HepG2 (cell line): ENCODE results near the gene LAMB4. TPM values are rescaled to one million over a fixed set of nuclear protein-coding genes. Genes with fewer than 3 reads are reported as not detected.

ENCODE experiments used
- ATAC-seq: fragments of 200-7000 bp; cut with Tn5 transposase; 3 replicates; pipeline ENCODE4 v1.9.1; 2020; ENCODE audit warnings: mild to moderate bottlenecking, moderate library complexity
- BruUV-seq: library from RNA; stranded (reverse); fragments of 400-500 nt; replicated peaks from 2 replicates; lab custom pipeline; 2021; lab: Mats Ljungman, UMichigan
- CTCF ChIA-PET: fragments of 300-600 bp; formaldehyde crosslinking; extraction: SDS; loops from one replicate; lab custom pipeline; 2021; ENCODE audit warnings: low total read pairs, inconsistent platforms, low intra/inter-chr PET ratio; lab: Yijun Ruan, JAX
- POLR2A ChIA-PET: fragments of 350-600 bp; sonication (Branson Sonifier 250); formaldehyde crosslinking; loops from one replicate; lab custom pipeline; 2020; ENCODE audit warnings: antibody characterized with exemption, inconsistent platforms; lab: Yijun Ruan, JAX
- DNase-seq: peaks from one replicate; pipeline ENCODE4 v3.0.0-alpha.2; 2015; ENCODE audit warnings: low spot score
- FAIRE-seq: peaks from 3 replicates; lab custom pipeline; 2011; peaks lifted over from hg19 to GRCh38; lab: Jason Lieb, UNC
- H2AFZ ChIP-seq: one replicate; pipeline ENCODE4 v1.6.1; 2011; ENCODE audit warnings: low read length, inconsistent platforms
- H3K27ac ChIP-seq: fragments of 300-600 bp; 3 replicates; pipeline ENCODE4 v1.8.0; 2011; ENCODE audit warnings: mixed run types, mild to moderate bottlenecking, mixed read lengths, low read length, inconsistent platforms; ENCODE audit not compliant: insufficient read depth; ENCODE audit errors: extremely low read length
- H3K27me3 ChIP-seq, 2 experiments: fragments of 200-600 bp in 1 of 2; 2 replicates in 1 of 2; 3 replicates in 1 of 2; pipeline versions ENCODE4 v1.6.0 to v1.8.0; 2011; ENCODE audit warnings: low read length in 2 of 2, mild to moderate bottlenecking in 2 of 2, moderate library complexity in 2 of 2, inconsistent platforms in 1 of 2; ENCODE audit not compliant: insufficient read depth in 2 of 2, control insufficient read depth in 1 of 2
- H3K36me3 ChIP-seq, 2 experiments: fragments of 200-600 bp in 1 of 2; replicated peaks in 1 of 2; 2 replicates in 1 of 2; 3 replicates in 1 of 2; pipeline versions ENCODE4 v1.5.1 to v1.8.0; 2011; ENCODE audit warnings: low read length in 2 of 2, inconsistent platforms in 1 of 2; ENCODE audit not compliant: insufficient read depth in 2 of 2, control insufficient read depth in 1 of 2
- H3K4me1 ChIP-seq: 2 replicates; pipeline ENCODE4 v1.5.1; 2012; ENCODE audit warnings: low read length, inconsistent platforms; ENCODE audit not compliant: insufficient read depth
- H3K4me2 ChIP-seq: 2 replicates; pipeline ENCODE4 v1.6.0; 2011; ENCODE audit warnings: low read depth, low read length, inconsistent platforms
- H3K4me3 ChIP-seq, 3 experiments: fragments of 200-600 bp in 1 of 3; sonication (generic), shearing (Covaris generic) in 1 of 3; replicated peaks in 1 of 3; 2 replicates each; pipeline ENCODE4 v1.5.1; 2011 to 2016; ENCODE audit warnings: low read length in 3 of 3, inconsistent platforms in 2 of 3, low read depth in 2 of 3, mild to moderate bottlenecking in 2 of 3, control low read depth in 1 of 3, mixed read lengths in 1 of 3; ENCODE audit not compliant: insufficient read depth in 1 of 3
- H3K79me2 ChIP-seq: one replicate; pipeline ENCODE4 v1.6.1; 2011; ENCODE audit warnings: low read length, inconsistent platforms; ENCODE audit not compliant: insufficient read depth
- H3K9ac ChIP-seq: 2 replicates; pipeline ENCODE4 v1.6.0; 2011; ENCODE audit warnings: mild to moderate bottlenecking, low read depth, low read length, inconsistent platforms; ENCODE audit not compliant: insufficient read depth
- H3K9me3 ChIP-seq: 2 replicates; pipeline ENCODE4 v1.5.1; 2012; ENCODE audit warnings: mild to moderate bottlenecking, low read length
- H4K20me1 ChIP-seq: 2 replicates; pipeline ENCODE4 v1.6.0; 2011; ENCODE audit warnings: inconsistent platforms, mild to moderate bottlenecking, low read length, moderate library complexity; ENCODE audit not compliant: insufficient read depth
- ATF6 ChIP-seq: sonication (generic); formaldehyde crosslinking; conservative IDR thresholded peaks from 2 replicates; pipeline ENCODE4 v1.4.0; 2020; ENCODE audit warnings: missing genetic modification reagents
- CREB3 ChIP-seq: sonication (generic); formaldehyde crosslinking; IDR thresholded peaks from 2 replicates; pipeline ENCODE4 v1.5.0; 2020; ENCODE audit warnings: missing genetic modification reagents
- FOXA1 ChIP-seq, 2 experiments: fragments of 450-650 bp in 1 of 2; sonication (generic) in 1 of 2; formaldehyde crosslinking in 1 of 2; IDR thresholded peaks; 2 replicates each; pipeline versions ENCODE4 v1.4.0 to v1.6.1; 2016 to 2020; ENCODE audit warnings: missing genetic modification reagents in 1 of 2
- JUN ChIP-seq: sonication (generic); formaldehyde crosslinking; IDR thresholded peaks from 2 replicates; pipeline ENCODE4 v1.4.0; 2020; ENCODE audit warnings: mild to moderate bottlenecking, missing genetic modification reagents
- MLX ChIP-seq: IDR thresholded peaks from 2 replicates; pipeline ENCODE4 v1.6.1; 2016
- PREB ChIP-seq: sonication (generic); formaldehyde crosslinking; IDR thresholded peaks from 2 replicates; pipeline ENCODE4 v1.4.0; 2020; ENCODE audit warnings: missing genetic modification reagents
- TERF1 ChIP-seq: sonication (generic); formaldehyde crosslinking; IDR thresholded peaks from 2 replicates; pipeline ENCODE4 v1.8.0; 2022; ENCODE audit warnings: mild to moderate bottlenecking, missing genetic modification reagents, moderate library complexity
- YEATS2 ChIP-seq: sonication (generic); formaldehyde crosslinking; IDR thresholded peaks from 2 replicates; pipeline ENCODE4 v1.4.0; 2020; ENCODE audit warnings: missing genetic modification reagents, borderline replicate concordance
- ZNF18 ChIP-seq: sonication (generic); formaldehyde crosslinking; IDR thresholded peaks from 2 replicates; pipeline ENCODE4 v1.8.0; 2022; ENCODE audit warnings: mild to moderate bottlenecking, missing genetic modification reagents; ENCODE audit not compliant: insufficient replicate concordance
- ZNF557 ChIP-seq: sonication (generic); formaldehyde crosslinking; IDR thresholded peaks from 2 replicates; pipeline ENCODE4 v1.4.0; 2020; ENCODE audit warnings: missing genetic modification reagents
- ZNF569 ChIP-seq: sonication (generic); formaldehyde crosslinking; IDR thresholded peaks from 2 replicates; pipeline ENCODE4 v1.5.0; 2020; ENCODE audit warnings: mild to moderate bottlenecking, missing genetic modification reagents, moderate library complexity, borderline replicate concordance
- ZNF607 ChIP-seq: sonication (generic); formaldehyde crosslinking; IDR thresholded peaks from 2 replicates; pipeline ENCODE4 v1.5.1; 2020; ENCODE audit warnings: missing genetic modification reagents, mild to moderate bottlenecking, borderline replicate concordance
- ZNF800 ChIP-seq: sonication (generic); formaldehyde crosslinking; IDR thresholded peaks from 2 replicates; pipeline ENCODE4 v1.4.0; 2020; ENCODE audit warnings: missing genetic modification reagents
- WGBS: methylation state at CpG from one replicate; pipeline ENCODE4 v1.1.6; 2017; ENCODE audit warnings: low lambda C conversion rate; 5-methylcytosine and 5-hydroxymethylcytosine counted together
- in situ Hi-C: cut with HindIII; loops from 2 replicates; pipeline ENCODE4 v1.10.0; 2017; ENCODE audit warnings: low pct_unique_long_range_greater_than_20kb; ENCODE audit not compliant: extremely low pct_ligation_motif_present
- intact Hi-C: fragments of 100-400 bp; cut with micrococcal nuclease; formaldehyde crosslinking; loops from one replicate; pipeline ENCODE4 v1.10.0; 2022; ENCODE audit not compliant: unreplicated experiment
- polyA plus RNA-seq, 8 experiments: library from polyadenylated mRNA; depleted of rRNA in 3 of 8; stranded (reverse) in 7 of 8; unstranded in 1 of 8; fragments of >200 nt; fragmentation: Illumina TruSeq in 4 of 8; extraction: Trizol in 4 of 8; gene quantifications; 2 replicates each; pipeline versions ENCODE4 v1.2.1 to v1.2.3, GENCODE V29; 2011 to 2016; ENCODE audit warnings: low read depth in 4 of 8, missing spikeins in 1 of 8, mixed read lengths in 1 of 8; ENCODE audit not compliant: insufficient read depth in 1 of 8
- total RNA-seq, 5 experiments: library from RNA; depleted of rRNA; stranded (reverse); fragments of >200 nt; fragmentation: Illumina TruSeq; extraction: Trizol; gene quantifications; 2 replicates each; pipeline ENCODE4 v1.2.3, GENCODE V29; 2016; ENCODE audit warnings: low read depth in 1 of 5

LAMB4 gene
- total and polyA plus RNA-seq, 2 of the 13 experiments (the other 11 are each of a cell fraction or from before 2014, with no cell fraction given) = 0.05 TPM; not detected in 1

- no peak for TF ChIP-seq JUN
These were observed 48.2 kb upstream of the LAMB4 start (continued) for GRCh38 chr7:108178398-108178797.

GRCh38 chr7:108171164-108171563 lies 41.0 kb upstream of the LAMB4 start:
- in situ Hi-C loops (loop anchor here (10.0 kb wide), 1 partner anchor 284 kb away; the partner anchor contains the start of gene NRCAM), intact Hi-C loops (no loop called here)
- no peak for FAIRE-seq
- BruUV-seq = no TSS peak
- ChIA-PET CTCF (no interaction called here), POLR2A (no interaction called here)
- H3K27me3 ChIP-seq = no peaks in the 10 kb centered on the region
- no peak for DNase-seq
- no peaks in the 10 kb centered on the region for H3K9me3 ChIP-seq
- H3K27ac ChIP-seq = no peak overlapping the region
- no peaks in the 10 kb centered on the region for H4K20me1 ChIP-seq
- no peak overlapping the region for H3K4me2 ChIP-seq
- H3K4me3 ChIP-seq = no peak overlapping the region
- no peak overlapping the region for H3K9ac ChIP-seq
- H3K79me2 ChIP-seq = no peaks in the 10 kb centered on the region
- H3K4me1 ChIP-seq = no peaks in the 10 kb centered on the region
- H3K36me3 ChIP-seq = no peaks in the 10 kb centered on the region
- no peak overlapping the region for H2AFZ ChIP-seq
- WGBS = 63% methylated on average over 8 of the region's 8 CpGs
- no peak for ATAC-seq
- TF ChIP-seq PREB (CRISPR knock-in tag) (no peak), ZNF800 (no peak), YEATS2 (no peak), CREB3 (CRISPR knock-in tag) (no peak), ATF6 (CRISPR knock-in tag) (no peak), ZNF569 (CRISPR knock-in tag) (no peak), ZNF607 (no peak), ZNF557 (CRISPR knock-in tag) (no peak), FOXA1 (IDR thresholded peaks at IDR 0.05) (no peak), FOXA1 (CRISPR knock-in tag; IDR thresholded peaks at IDR 0.05) (no peak), ZNF18 (CRISPR knock-in tag) (no peak), MLX (no peak), TERF1 (CRISPR knock-in tag) (no peak)
